Fibroblast of lung (primary cell): ENCODE results near the gene LONP1. TPM values are rescaled to one million over a fixed set of nuclear protein-coding genes. Genes with fewer than 3 reads are reported as not detected.

Experiments used
- DNase-seq, 2 donors: peaks; one replicate each; pipeline versions ENCODE4 v3.0.0 to v3.0.0-alpha.2; 2010; ENCODE audit warnings: low read depth in 2 of 2
- H2AFZ ChIP-seq: 2 replicates; pipeline ENCODE4 v1.5.1; 2012; ENCODE audit warnings: low read length, control low read depth, inconsistent platforms
- H3K27ac ChIP-seq: 2 replicates; pipeline ENCODE4 v1.5.1; 2011; ENCODE audit warnings: low read length, control low read depth; ENCODE audit not compliant: insufficient read depth
- H3K27me3 ChIP-seq: 2 replicates; pipeline ENCODE4 v1.5.1; 2011; ENCODE audit warnings: mild to moderate bottlenecking, low read length; ENCODE audit not compliant: control insufficient read depth, insufficient read depth
- H3K36me3 ChIP-seq: 2 replicates; pipeline ENCODE4 v1.5.1; 2011; ENCODE audit warnings: low read length; ENCODE audit not compliant: control insufficient read depth, insufficient read depth
- H3K4me1 ChIP-seq: 2 replicates; pipeline ENCODE4 v1.5.1; 2011; ENCODE audit warnings: low read length; ENCODE audit not compliant: control insufficient read depth, insufficient read depth; ENCODE audit errors: extremely low read depth
- H3K4me2 ChIP-seq: 2 replicates; pipeline ENCODE4 v1.5.1; 2011; ENCODE audit warnings: low read length, control low read depth; ENCODE audit not compliant: insufficient read depth; ENCODE audit errors: extremely low read depth
- H3K4me3 ChIP-seq, 4 experiments: fragments of 200-600 bp in 1 of 4; sonication (generic) in 1 of 4; replicated peaks in 1 of 4; 2 replicates each; pipeline ENCODE4 v1.5.1; 2011 to 2016; ENCODE audit warnings: low read length in 4 of 4, low read depth in 3 of 4, mild to moderate bottlenecking in 3 of 4, control low read depth in 2 of 4, inconsistent platforms in 1 of 4, mixed read lengths in 1 of 4; ENCODE audit not compliant: insufficient read depth in 1 of 4; ENCODE audit errors: control extremely low read depth in 1 of 4
- H3K79me2 ChIP-seq: 2 replicates; pipeline ENCODE4 v1.5.1; 2012; ENCODE audit warnings: mild to moderate bottlenecking, low read length, inconsistent platforms; ENCODE audit not compliant: control insufficient read depth, insufficient read depth
- H3K9ac ChIP-seq: 2 replicates; pipeline ENCODE4 v1.5.1; 2011; ENCODE audit warnings: mild to moderate bottlenecking, low read length, control low read depth; ENCODE audit not compliant: insufficient read depth
- H3K9me3 ChIP-seq: 2 replicates; pipeline ENCODE4 v1.5.1; 2012; ENCODE audit warnings: low read depth, low read length; ENCODE audit not compliant: control insufficient read depth, insufficient read depth
- H4K20me1 ChIP-seq: 2 replicates; pipeline ENCODE4 v1.5.1; 2011; ENCODE audit warnings: low read length; ENCODE audit not compliant: control insufficient read depth, insufficient read depth; ENCODE audit errors: extremely low read depth
- CTCF ChIP-seq, 2 donors: IDR thresholded peaks in 1 of 2; conservative IDR thresholded peaks in 1 of 2; 1 replicate in 1 of 2; 2 replicates in 1 of 2; pipeline ENCODE4 v1.5.1; 2011 to 2012; ENCODE audit warnings: low read length in 2 of 2, control low read depth in 1 of 2, inconsistent platforms in 1 of 2, low read depth in 1 of 2, mild to moderate bottlenecking in 1 of 2
- EZH2 ChIP-seq: IDR thresholded peaks from 2 replicates; pipeline ENCODE4 v1.5.1; 2012; ENCODE audit warnings: low read length, control low read depth, mild to moderate bottlenecking; ENCODE audit errors: missing control alignments
- polyA plus RNA-seq, 2 donors: library from polyadenylated mRNA; depleted of rRNA in 1 of 2; stranded (reverse) in 1 of 2; unstranded in 1 of 2; fragments of >200 nt; gene quantifications; 2 replicates each; pipeline ENCODE4 v1.2.1, GENCODE V29; 2011 to 2012; ENCODE audit warnings: missing spikeins in 1 of 2
- total RNA-seq: library from RNA; depleted of rRNA; stranded (reverse); fragments of >200 nt; gene quantifications from 2 replicates; pipeline ENCODE4 v1.2.1, GENCODE V29; 2014

Gene LONP1
- total and polyA plus RNA-seq, 2 donors (not counting 1 experiment from before 2014, with no cell fraction given) = 29.8 to 172 TPM

DNA sequence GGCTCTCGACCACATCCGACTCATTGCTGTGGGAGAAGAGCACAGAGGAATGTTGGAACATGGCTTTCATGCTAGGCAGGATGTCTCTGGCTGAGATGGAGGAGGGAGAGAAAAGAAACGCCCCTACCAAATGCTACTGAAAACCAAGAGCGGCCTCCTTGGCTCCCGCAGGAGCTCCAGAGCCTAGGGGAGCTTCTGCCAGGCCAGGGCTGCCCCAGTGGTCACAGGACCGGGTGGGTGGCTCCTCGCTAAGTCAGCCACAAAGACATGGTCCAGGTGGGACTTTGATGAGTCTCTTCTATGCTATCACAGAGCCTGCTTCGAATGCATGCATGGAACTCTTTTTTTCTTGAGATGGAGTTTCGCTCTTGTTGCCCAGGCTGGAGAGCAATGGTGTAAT is 6.7 kb downstream of the LONP1 start:
- no peak overlapping the region for H3K4me3 ChIP-seq
- H3K27me3 ChIP-seq = no peaks in the 10 kb centered on the region
- H2AFZ ChIP-seq = no peak overlapping the region
- peaks cover 33% of the 10 kb centered on the region for H3K79me2 ChIP-seq
- no peak for DNase-seq
- H4K20me1 ChIP-seq = no peaks in the 10 kb centered on the region
- no peak overlapping the region for H3K27ac ChIP-seq
- H3K9ac ChIP-seq = no peak overlapping the region
- no peaks in the 10 kb centered on the region for H3K9me3 ChIP-seq
- peaks cover 28% of the 10 kb centered on the region for H3K36me3 ChIP-seq
- no peak overlapping the region for H3K4me2 ChIP-seq
- H3K4me1 ChIP-seq = peaks cover 7% of the 10 kb centered on the region
- TF ChIP-seq CTCF (conservative IDR thresholded peaks at IDR 0.05 in 1 of 2, IDR thresholded peaks at IDR 0.05 in 1 of 2; ENCODE audit: low read depth in 1 of 2, low read length in 2 of 2) (no peak), EZH2 (no peak)

GRCh38 chr19:5711713-5712161 is 8.2 kb downstream of the LONP1 start:
- Histone ChIP-seq H2AFZ (no peak overlapping the region), H3K9me3 (no peaks in the 10 kb centered on the region), H3K79me2 (peaks cover 20% of the 10 kb centered on the region), H3K4me1 (no peaks in the 10 kb centered on the region), H4K20me1 (no peaks in the 10 kb centered on the region), H3K4me3 (no peak overlapping the region), H3K9ac (no peak overlapping the region), H3K36me3 (peaks cover 40% of the 10 kb centered on the region), H3K27me3 (no peaks in the 10 kb centered on the region), H3K27ac (no peak overlapping the region), H3K4me2 (no peak overlapping the region)
- TF ChIP-seq EZH2 = no peak
- TF ChIP-seq CTCF (conservative IDR thresholded peaks at IDR 0.05 in 1 of 2, IDR thresholded peaks at IDR 0.05 in 1 of 2; ENCODE audit: low read depth in 1 of 2, low read length in 2 of 2) = no peak
- no peak for DNase-seq

GRCh38 chr19:5711025-5711424 is 8.9 kb downstream of the LONP1 start:
- Histone ChIP-seq H3K4me1 (no peaks in the 10 kb centered on the region), H3K27me3 (no peaks in the 10 kb centered on the region), H4K20me1 (no peaks in the 10 kb centered on the region), H3K36me3 (peaks cover 43% of the 10 kb centered on the region), H3K4me3 (no peak overlapping the region), H3K4me2 (no peak overlapping the region), H2AFZ (no peak overlapping the region), H3K27ac (no peak overlapping the region), H3K9ac (no peak overlapping the region), H3K79me2 (peaks cover 15% of the 10 kb centered on the region), H3K9me3 (no peaks in the 10 kb centered on the region)
- no peak for DNase-seq
- TF ChIP-seq CTCF (conservative IDR thresholded peaks at IDR 0.05 in 1 of 2, IDR thresholded peaks at IDR 0.05 in 1 of 2; ENCODE audit: low read depth in 1 of 2, low read length in 2 of 2) = no peak
